ENCODE measurements around the gene P4HA2. TPM values are rescaled to one million over a fixed set of nuclear protein-coding genes. Genes with fewer than 3 reads are reported as not detected.

Gene P4HA2
- total and polyA plus RNA-seq, 2 of the 13 experiments (the other 11 are each of a cell fraction or from before 2014, with no cell fraction given) = 37.7 to 126 TPM

- TF ChIP-seq, protein P1, sequence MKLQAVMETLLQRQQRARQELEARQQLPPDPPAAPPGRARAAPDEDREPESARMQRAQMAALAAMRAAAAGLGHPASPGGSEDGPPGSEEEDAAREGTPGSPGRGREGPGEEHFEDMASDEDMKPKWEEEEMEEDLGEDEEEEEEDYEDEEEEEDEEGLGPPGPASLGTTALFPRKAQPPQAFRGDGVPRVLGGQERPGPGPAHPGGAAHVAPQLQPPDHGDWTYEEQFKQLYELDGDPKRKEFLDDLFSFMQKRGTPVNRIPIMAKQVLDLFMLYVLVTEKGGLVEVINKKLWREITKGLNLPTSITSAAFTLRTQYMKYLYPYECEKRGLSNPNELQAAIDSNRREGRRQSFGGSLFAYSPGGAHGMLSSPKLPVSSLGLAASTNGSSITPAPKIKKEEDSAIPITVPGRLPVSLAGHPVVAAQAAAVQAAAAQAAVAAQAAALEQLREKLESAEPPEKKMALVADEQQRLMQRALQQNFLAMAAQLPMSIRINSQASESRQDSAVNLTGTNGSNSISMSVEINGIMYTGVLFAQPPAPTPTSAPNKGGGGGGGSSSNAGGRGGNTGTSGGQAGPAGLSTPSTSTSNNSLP (IDR thresholded peaks at IDR 0.05; ENCODE audit: low read depth, low read length) = peak; percentile 44; the same call in 1 of the 2 replicates
- TF ChIP-seq SPEN (CRISPR knock-in tag; IDR thresholded peaks at IDR 0.05; ENCODE audit: low read depth) (no peak), NR1H2 (CRISPR knock-in tag; IDR thresholded peaks at IDR 0.05; ENCODE audit: borderline replicate concordance, low read depth) (no peak), NFKBIZ (CRISPR knock-in tag; IDR thresholded peaks at IDR 0.05) (no peak), ZNF747 (CRISPR knock-in tag; IDR thresholded peaks at IDR 0.05; ENCODE audit: borderline replicate concordance) (no peak), ZBTB43 (CRISPR knock-in tag; conservative IDR thresholded peaks at IDR 0.05) (no peak), AHR (CRISPR knock-in tag; IDR thresholded peaks at IDR 0.05) (no peak)
- TF ChIP-seq, protein P2, sequence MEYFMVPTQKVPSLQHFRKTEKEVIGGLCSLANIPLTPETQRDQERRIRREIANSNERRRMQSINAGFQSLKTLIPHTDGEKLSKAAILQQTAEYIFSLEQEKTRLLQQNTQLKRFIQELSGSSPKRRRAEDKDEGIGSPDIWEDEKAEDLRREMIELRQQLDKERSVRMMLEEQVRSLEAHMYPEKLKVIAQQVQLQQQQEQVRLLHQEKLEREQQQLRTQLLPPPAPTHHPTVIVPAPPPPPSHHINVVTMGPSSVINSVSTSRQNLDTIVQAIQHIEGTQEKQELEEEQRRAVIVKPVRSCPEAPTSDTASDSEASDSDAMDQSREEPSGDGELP (IDR thresholded peaks at IDR 0.05; ENCODE audit: borderline replicate concordance, low read depth) = peak; percentile 86; the same call in 1 of the 2 replicates
- TF ChIP-seq, protein P3, sequence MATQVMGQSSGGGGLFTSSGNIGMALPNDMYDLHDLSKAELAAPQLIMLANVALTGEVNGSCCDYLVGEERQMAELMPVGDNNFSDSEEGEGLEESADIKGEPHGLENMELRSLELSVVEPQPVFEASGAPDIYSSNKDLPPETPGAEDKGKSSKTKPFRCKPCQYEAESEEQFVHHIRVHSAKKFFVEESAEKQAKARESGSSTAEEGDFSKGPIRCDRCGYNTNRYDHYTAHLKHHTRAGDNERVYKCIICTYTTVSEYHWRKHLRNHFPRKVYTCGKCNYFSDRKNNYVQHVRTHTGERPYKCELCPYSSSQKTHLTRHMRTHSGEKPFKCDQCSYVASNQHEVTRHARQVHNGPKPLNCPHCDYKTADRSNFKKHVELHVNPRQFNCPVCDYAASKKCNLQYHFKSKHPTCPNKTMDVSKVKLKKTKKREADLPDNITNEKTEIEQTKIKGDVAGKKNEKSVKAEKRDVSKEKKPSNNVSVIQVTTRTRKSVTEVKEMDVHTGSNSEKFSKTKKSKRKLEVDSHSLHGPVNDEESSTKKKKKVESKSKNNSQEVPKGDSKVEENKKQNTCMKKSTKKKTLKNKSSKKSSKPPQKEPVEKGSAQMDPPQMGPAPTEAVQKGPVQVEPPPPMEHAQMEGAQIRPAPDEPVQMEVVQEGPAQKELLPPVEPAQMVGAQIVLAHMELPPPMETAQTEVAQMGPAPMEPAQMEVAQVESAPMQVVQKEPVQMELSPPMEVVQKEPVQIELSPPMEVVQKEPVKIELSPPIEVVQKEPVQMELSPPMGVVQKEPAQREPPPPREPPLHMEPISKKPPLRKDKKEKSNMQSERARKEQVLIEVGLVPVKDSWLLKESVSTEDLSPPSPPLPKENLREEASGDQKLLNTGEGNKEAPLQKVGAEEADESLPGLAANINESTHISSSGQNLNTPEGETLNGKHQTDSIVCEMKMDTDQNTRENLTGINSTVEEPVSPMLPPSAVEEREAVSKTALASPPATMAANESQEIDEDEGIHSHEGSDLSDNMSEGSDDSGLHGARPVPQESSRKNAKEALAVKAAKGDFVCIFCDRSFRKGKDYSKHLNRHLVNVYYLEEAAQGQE (IDR thresholded peaks at IDR 0.05; ENCODE audit: borderline replicate concordance in 1 of 2, low read depth in 1 of 2, low read length in 2 of 2) = no peak
Observed at GRCh38 chr5:132190161-132190817, 37.4 kb downstream of the P4HA2 start (continued).
